GM12864 (cell line): ENCODE data around the gene CCDC183.
"Not testable (repeated sequence)": the region's sequence is repeated elsewhere in the genome, so short reads cannot be mapped to it uniquely, and the experiment has no call there.

ENCODE experiments used
- DNase-seq: peaks from one replicate; pipeline ENCODE4 v3.0.0-alpha.2; 2011; ENCODE audit warnings: low read depth
- H3K4me3 ChIP-seq: 2 replicates; pipeline ENCODE4 v1.5.1; 2011; ENCODE audit warnings: mild to moderate bottlenecking, low read depth, low read length, control low read depth
- TF ChIP-seq, protein P1 (sequence below): IDR thresholded peaks from 2 replicates; pipeline ENCODE4 v1.5.1; 2011; ENCODE audit warnings: low read depth, mild to moderate bottlenecking, moderate library complexity, low read length, control low read depth, inconsistent platforms; ENCODE audit errors: missing control alignments

Gene CCDC183

GRCh38 chr9:136765041-136765440 lies 31.1 kb upstream of the CCDC183 start:
- TF ChIP-seq, protein P1, sequence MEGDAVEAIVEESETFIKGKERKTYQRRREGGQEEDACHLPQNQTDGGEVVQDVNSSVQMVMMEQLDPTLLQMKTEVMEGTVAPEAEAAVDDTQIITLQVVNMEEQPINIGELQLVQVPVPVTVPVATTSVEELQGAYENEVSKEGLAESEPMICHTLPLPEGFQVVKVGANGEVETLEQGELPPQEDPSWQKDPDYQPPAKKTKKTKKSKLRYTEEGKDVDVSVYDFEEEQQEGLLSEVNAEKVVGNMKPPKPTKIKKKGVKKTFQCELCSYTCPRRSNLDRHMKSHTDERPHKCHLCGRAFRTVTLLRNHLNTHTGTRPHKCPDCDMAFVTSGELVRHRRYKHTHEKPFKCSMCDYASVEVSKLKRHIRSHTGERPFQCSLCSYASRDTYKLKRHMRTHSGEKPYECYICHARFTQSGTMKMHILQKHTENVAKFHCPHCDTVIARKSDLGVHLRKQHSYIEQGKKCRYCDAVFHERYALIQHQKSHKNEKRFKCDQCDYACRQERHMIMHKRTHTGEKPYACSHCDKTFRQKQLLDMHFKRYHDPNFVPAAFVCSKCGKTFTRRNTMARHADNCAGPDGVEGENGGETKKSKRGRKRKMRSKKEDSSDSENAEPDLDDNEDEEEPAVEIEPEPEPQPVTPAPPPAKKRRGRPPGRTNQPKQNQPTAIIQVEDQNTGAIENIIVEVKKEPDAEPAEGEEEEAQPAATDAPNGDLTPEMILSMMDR, result no peak
- no peak overlapping the region for H3K4me3 ChIP-seq
- DNase-seq, result no peak

DNA sequence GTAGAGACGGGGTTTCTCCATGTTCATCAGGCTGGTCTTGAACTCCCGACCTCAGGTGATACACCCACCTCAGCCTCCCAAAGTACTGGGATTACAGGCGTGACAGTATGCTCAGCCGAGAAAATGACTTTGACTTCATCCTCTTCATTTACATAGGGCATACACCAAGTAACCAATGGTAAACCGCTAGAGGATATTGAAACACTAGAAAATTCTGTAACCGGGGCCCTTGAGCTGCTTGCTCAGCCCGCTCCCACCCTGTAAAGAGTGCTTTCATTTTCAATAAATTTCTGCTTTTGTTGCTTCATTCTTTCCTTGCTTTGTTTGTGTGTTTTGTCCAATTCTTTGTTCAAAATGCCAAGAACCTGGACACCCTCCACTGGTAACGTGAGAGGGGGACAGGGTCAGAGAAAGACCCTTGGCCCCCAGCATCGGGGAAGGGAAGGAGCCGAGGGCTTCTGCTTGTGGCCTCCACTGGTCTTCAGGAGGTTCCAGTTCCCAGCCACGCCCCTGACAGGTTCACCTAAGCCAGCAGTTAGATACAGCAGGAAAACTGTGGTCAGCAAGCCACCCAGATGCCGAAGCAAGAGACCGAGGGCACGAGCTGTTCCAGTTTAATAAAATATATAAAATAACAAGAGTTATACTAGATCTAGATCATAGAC lies 30.3 kb upstream of the CCDC183 start:
- not testable (repeated sequence) for DNase-seq
- peak overlapping the region; percentile 28 for H3K4me3 ChIP-seq

GRCh38 chr9:136766410-136767120 lies 29.6 kb upstream of the CCDC183 start:
- H3K4me3 ChIP-seq, DNase-seq: not testable (repeated sequence)
- TF ChIP-seq, protein P1, result peak; percentile 62

DNA sequence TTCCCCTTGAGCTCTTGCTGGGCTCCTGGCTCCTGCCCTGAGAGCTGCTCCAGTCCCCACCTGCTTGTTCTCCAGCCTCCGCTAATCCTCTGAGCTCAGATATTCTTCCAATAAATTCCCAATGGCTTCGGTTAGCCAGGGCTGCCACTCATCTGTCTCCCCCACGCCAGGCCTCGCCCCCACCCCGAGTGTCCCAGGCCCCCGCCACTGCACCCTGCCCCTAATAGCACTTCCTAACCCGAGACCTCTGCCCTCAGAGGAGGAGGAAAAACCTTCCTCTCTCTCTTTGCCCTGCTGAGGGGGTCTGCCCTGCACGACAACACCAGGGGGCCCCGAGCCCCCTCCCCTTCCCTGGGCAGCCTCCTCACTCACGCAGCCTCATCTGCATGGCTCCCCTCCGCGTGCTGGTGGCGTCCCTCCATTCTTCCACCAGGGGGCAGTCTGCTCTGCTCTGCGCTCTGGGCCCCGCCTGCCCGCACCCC lies 26.4 kb upstream of the CCDC183 start:
- no peak overlapping the region for H3K4me3 ChIP-seq
- TF ChIP-seq, protein P1, result peak; percentile 74
- DNase-seq, result no peak

GRCh38 chr9:136771907-136772415 lies 24.2 kb upstream of the CCDC183 start:
- TF ChIP-seq, protein P1, result no peak
- DNase-seq, result no peak
- no peak overlapping the region for H3K4me3 ChIP-seq

DNA sequence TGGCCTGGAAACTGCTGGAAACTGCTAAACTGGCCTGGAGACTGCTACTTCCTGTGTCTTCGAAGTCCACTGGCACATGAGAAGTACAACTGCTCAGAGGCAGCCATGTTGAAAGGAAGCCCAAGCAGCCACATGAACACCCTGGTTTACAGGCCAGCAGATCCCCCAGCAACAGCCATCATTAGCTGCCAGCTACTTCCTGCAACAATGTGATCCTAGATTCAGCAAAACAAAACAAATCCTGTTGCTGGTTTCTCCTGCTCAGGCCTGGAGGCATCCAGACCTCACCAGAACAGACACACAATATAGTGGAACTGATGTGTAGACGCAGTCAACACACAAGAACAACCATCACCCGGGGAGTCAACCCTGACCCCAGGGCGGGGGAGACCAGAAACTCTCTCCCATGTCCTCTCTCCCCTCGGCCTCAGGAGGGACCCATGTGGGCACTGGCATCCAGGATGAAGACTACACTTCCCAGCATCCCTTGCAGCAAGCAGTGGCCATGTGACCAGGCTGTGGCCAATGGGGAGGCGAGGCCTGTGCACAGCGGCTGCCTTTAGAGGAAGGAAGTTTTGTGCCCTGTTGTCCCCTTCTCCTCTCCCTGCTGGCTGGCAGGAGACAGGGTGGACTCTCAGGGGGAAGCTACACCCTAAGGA lies 22.6 kb upstream of the CCDC183 start:
- no peak for DNase-seq
- no peak overlapping the region for H3K4me3 ChIP-seq
- TF ChIP-seq, protein P1, result no peak

DNA sequence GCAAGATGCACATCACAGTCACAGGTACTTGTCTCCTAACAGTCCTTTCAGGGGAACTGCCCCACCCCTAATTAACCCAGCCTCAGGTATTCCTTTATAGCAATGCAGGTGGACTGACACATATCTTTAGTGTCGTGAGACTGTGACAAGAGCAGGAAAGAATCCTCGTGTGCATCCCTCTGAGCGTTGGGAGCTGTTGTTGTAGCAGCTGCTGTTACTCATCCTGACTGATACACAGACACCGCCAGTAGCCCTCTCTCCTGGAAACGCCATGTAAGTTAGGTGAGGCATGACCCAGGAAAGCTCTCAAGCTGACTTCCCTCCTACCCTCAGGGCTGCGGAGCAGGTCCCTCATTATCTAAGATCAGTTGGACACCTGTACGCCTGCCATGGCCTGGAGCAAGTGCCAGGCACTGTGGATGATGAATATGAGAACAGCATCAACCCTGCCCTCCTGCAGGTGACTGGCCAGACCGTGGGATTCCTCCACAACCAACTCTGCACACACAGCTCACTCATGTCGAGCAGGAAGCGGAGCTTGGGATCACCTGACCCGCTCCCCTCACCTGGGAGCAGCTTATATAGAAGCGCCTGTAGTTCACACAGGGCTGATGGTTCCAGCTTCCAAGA lies 21.6 kb upstream of the CCDC183 start:
- DNase-seq, result no peak
- TF ChIP-seq, protein P1, result no peak
- no peak overlapping the region for H3K4me3 ChIP-seq
